ENCODE data around the gene RBM39.

DNA sequence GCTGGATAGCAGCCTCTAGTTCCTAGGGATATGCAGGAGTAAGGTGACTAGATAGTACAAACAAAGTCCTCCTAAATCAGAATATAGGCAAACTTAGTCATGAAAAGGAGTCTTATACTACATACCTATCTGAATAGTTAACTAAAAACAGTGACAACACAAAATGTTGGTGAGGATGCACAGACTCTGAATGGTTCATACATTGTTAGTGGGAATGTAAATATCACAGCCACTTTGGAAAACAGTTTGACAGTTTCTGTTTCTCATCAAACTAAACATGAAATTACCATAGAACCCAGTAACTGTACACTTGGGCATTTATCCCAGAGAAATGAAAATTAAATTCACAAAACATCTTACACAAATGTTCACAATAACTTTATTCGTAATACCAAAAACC, 60.1 kb downstream of the RBM39 start:
- TF ChIP-seq, protein P1, sequence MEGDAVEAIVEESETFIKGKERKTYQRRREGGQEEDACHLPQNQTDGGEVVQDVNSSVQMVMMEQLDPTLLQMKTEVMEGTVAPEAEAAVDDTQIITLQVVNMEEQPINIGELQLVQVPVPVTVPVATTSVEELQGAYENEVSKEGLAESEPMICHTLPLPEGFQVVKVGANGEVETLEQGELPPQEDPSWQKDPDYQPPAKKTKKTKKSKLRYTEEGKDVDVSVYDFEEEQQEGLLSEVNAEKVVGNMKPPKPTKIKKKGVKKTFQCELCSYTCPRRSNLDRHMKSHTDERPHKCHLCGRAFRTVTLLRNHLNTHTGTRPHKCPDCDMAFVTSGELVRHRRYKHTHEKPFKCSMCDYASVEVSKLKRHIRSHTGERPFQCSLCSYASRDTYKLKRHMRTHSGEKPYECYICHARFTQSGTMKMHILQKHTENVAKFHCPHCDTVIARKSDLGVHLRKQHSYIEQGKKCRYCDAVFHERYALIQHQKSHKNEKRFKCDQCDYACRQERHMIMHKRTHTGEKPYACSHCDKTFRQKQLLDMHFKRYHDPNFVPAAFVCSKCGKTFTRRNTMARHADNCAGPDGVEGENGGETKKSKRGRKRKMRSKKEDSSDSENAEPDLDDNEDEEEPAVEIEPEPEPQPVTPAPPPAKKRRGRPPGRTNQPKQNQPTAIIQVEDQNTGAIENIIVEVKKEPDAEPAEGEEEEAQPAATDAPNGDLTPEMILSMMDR (IDR thresholded peaks at IDR 0.05; ENCODE audit: low read depth, low read length), result no peak
- TF ChIP-seq EZH2phosphoT487 (IDR thresholded peaks at IDR 0.05; ENCODE audit: low read depth), result no peak
